GM20000 (cell line): ENCODE data around the gene LDHAL6A.
A peak's percentile ranks its signal among the peaks of the same experiment; 100 is the strongest.

Experiments
- DNase-seq: peaks from one replicate; pipeline ENCODE4 v3.0.0; 2012; ENCODE audit warnings: low spot score
- CTCF ChIP-seq: IDR thresholded peaks from 2 replicates; pipeline ENCODE4 v1.5.1; 2012; ENCODE audit warnings: mild to moderate bottlenecking, control low read depth; ENCODE audit errors: extremely low read depth, missing control alignments

The LDHAL6A gene

GRCh38 chr11:18495703-18496102 is 40.0 kb downstream of the LDHAL6A start:
- DNase-seq: no peak
- TF ChIP-seq CTCF: no peak

DNA sequence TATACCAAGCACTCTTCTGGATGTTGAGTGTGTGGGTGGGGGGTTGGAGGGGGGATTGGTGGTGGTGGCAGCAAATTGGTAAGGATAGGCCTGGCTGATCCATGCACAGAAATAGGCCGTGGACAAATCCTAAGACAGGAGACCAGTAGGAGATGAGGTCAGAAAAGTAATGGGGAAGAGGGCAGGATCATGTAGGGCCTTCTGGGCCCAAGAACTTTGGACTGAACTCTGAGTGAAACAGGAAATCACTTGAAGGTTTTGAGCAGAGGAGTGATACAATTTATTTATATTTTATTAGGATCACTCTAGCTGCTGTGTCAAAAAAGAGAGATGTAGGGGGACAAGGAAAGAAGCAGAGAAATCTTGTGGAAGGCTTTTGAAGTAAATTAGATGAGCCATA is 42.4 kb downstream of the LDHAL6A start:
- TF ChIP-seq CTCF: no peak
- no peak for DNase-seq

DNA sequence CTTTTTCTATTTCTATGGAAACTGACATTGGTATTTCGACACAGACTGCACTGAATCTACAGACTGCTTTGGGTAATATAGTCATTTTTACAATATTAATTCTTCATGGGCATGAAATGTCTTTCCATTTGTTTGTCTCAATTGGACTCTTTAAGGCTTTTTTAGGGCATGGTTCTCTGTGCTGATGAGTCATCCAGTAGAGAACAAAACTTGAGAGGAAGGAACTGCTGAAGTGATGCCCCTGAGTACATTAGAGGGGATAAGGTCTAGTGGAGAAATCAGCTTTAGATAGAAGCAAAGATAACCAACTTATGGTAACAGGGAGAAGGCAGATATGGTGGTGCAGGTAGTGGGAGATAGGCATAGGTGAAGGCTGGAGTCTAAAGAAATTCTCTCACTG is 46.0 kb downstream of the LDHAL6A start:
- TF ChIP-seq CTCF: no peak
- DNase-seq: no peak

- no peak for TF ChIP-seq CTCF
Observed at GRCh38 chr11:18502352-18502751, 46.7 kb downstream of the LDHAL6A start.

GRCh38 chr11:18521122-18521521 is 65.5 kb downstream of the LDHAL6A start:
- no peak for TF ChIP-seq CTCF
- no peak for DNase-seq

More at GRCh38 chr11:18502352-18502751, 46.7 kb downstream of the LDHAL6A start:
- DNase-seq: no peak

DNA sequence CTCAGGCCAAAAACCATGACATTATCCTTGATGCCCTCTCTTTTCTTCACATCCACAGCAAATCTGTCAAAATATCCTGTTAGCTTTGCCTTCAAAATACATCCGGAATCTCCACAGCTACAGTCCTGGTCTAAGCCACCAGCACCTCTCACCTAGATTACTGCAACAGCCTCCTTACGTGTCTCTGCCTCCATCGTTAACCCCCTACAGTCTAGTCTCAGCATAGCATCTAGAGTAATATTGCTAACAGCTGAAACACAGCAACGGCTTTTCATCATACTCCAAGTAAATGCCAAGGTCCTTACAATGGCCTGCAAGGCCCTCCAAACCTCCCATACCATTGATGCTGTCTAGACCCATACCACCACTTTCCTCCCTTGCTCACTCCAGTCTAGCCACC is 66.7 kb downstream of the LDHAL6A start:
- no peak for DNase-seq

DNA sequence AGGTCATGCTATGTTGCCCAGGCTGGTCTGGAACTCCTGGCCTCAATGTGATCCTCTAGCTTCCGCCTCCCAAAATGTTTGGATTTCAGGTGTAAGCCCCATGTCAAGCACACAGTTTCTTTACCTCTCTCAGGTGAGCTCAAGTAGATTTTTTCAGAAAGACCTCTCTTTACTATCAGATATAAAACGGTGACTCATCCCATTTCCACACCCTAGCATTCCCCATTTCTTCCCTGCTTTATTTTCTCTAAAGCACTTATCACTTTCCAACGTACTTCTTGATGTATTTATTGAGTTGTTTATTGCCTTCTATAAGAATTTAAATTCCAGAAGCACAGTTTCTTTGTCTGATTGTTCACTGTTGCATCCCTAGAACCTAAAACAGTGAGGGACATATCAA is 67.4 kb downstream of the LDHAL6A start:
- no peak for DNase-seq
- TF ChIP-seq CTCF: no peak

More for the DNA sequence above, 66.7 kb downstream of the LDHAL6A start:
- TF ChIP-seq CTCF: peak; percentile 14
